ENCODE data around the gene SEPTIN8. TPM values are rescaled to one million over a fixed set of nuclear protein-coding genes. Genes with fewer than 3 reads are reported as not detected.

Gene SEPTIN8
- total and polyA plus RNA-seq, 2 of the 8 experiments (the other 6 are each of a cell fraction or from before 2014, with no cell fraction given), result 21.2 to 33.0 TPM

DNA sequence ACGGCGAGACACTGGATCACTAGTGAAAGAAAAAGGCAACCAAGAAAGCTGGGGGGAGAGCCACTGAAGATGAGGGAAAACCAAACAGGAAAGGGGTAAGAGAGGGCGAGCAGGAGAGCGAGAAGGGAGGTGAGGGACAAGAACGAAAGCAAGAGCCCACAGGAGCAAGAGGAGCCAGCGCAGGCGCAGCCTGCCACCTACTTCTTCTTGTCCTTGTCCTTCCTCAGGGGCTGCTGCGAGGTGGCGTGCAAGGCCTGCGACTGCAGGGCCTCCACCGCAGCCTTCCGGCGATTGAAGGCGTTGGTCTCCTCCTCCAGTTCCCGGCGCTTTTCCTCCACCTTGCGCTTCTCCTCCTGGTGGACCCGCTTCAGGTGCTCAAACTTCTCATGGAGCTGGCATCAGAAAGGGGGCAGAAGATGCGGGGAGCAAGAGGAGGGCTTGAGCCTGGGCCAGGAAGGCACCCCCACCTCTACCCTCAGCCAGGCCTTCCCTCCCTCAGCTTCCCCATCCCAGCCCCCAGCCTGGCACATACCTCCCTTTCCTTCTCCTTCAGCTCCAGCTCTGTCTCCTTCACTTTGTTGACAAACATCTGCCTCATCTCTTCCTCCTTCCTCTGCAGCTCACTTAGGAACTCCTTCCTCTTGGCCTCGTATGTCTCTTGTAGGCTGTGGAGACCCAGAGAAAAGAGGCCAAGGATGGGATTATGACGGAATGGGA is 16.3 kb downstream of the SEPTIN8 start (continued):
- no peak for TF ChIP-seq CHD7 (IDR thresholded peaks at IDR 0.05; ENCODE audit: insufficient replicate concordance, low read length)
- no peak for TF ChIP-seq TAF1 (IDR thresholded peaks at IDR 0.05; ENCODE audit: low read depth, low read length)

Measured in H1 (cell line).